ENCODE data around the gene NDUFB10.

NDUFB10 gene

DNA sequence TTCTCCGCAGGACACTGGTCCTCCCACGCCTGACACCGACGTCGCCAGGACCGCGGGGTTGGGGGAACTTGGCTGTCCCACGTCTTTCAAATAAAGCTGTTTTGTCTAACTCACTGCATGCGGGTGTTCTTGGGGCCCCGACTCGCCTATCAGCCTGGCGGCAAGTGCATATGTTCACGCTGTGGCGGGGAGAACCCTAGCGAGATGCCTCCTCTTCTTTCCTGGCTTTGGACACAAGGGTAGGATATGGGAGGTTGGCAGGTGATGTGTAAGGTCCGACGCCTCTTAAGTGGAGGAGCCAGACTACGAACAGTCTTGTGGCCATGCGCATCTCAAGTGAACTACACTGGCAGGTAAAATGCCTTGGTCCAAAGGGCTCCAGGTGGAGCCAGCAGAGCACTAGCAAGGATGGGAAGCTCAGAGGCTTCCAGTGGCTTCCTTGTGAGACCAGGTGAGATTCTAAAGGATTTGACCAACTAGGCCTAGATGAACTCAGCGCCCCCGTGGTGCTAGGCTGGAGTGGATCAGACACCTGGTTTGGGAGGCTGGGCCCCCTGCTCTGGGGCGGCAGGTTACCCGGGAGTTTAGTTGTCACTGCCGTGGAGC is 6.2 kb downstream of the NDUFB10 start:
- H3K27ac ChIP-seq: peak overlapping the region; percentile 94
- no peak for DNase-seq (ENCODE audit: low read depth, low spot score)

DNA sequence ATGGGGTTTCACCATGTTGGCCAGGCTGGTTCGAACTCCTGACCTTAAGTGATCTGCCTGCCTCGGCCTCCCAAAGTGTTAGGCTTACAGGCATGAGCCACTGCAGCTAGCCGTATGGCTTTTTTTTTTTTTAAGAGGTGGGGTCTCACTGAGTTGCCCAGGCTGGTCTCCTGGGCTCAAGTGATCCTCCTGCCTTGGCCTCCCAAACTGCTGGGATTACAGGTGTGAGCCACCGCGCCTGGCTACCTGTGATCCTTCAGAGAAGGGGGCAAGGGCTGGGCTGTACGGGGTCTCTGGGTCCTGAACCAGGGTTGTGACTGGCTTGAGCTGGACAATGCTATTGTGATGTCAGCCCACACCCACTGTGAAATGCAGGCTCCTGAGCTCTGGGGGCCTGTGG is 7.1 kb downstream of the NDUFB10 start, which contains the start of gene RNF151:
TSS of gene RNF151 (plus strand) at position 397 of the 400 bp plus-strand sequence. CDS start 26 bp downstream, outside the sequence.
- no peak for DNase-seq (ENCODE audit: low read depth, low spot score)
- no peak within 1 kb of the TSS for H3K27ac ChIP-seq

DNA sequence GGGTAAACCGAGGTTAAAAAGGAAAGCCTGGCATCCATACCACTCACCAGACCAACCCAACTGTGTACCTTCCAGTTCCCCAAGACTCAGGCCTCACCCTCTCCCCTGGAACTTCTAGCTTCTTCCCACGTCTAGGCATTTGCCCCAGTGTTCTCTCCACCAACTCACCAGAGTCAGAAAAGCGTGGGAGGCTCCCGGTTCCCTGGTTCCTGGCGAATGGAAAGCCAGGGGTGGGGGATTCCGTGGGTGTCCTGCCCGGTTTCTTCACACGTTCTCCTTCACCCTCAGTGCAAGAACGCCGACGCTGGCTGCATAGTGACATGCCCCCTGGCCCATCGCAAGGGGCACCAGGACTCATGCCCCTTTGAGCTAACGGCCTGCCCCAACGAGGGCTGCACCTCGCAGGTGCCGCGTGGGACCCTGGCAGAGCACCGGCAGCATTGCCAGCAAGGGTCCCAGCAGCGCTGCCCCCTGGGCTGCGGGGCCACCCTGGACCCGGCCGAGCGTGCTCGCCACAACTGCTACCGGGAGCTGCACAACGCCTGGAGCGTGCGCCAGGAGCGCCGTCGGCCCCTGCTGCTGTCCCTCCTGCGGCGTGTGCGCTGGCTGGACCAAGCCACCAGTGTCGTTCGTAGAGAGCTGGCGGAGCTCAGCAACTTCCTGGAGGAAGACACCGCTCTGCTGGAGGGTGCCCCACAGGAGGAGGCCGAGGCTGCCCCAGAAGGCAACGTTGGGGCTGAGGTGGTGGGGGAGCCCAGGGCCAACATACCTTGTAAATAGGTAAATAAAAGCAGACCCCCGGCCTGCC is 9.0 kb downstream of the NDUFB10 start:
- DNase-seq (ENCODE audit: low read depth, low spot score): no peak
- no peak overlapping the region for H3K27ac ChIP-seq

GRCh38 chr16:1971796-1972489 is 12.6 kb downstream of the NDUFB10 start, which contains the start of gene TBL3:
Gene TBL3, plus strand, starts transcription at chr16:1972053. Its CDS starts 112 bp downstream, at chr16:1972165.
- H3K27ac ChIP-seq: peak within 1 kb of the TSS; percentile 90

DNA sequence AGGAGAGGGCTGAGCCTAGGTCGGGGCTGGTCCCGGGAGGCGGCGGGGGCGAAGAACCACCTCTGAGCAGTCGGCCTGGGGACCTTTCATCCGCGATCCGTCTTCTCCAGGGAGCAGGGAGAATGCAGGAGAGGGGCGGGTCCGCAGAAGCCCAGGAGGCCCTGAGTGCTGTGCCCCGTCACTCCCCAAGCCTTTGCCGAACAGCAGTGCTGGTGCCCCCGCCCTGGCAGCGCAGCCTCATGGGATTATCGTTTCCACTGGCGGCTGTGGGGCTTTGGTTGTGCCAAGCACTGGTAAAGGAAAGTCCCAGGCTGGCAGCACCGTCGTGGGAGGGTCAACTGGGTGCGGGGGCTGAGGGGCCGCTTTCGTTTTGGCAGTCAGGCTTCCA is 13.1 kb downstream of the NDUFB10 start:
- DNase-seq (ENCODE audit: low read depth, low spot score): no peak
- peak overlapping the region; percentile 90 for H3K27ac ChIP-seq

More at GRCh38 chr16:1971796-1972489, 12.6 kb downstream of the NDUFB10 start, which contains the start of gene TBL3:
- DNase-seq (ENCODE audit: low read depth, low spot score): peak; percentile 52

GRCh38 chr16:1973461-1974156 is 14.3 kb downstream of the NDUFB10 start:
- no peak for DNase-seq (ENCODE audit: low read depth, low spot score)
- H3K27ac ChIP-seq: no peak overlapping the region

DNA sequence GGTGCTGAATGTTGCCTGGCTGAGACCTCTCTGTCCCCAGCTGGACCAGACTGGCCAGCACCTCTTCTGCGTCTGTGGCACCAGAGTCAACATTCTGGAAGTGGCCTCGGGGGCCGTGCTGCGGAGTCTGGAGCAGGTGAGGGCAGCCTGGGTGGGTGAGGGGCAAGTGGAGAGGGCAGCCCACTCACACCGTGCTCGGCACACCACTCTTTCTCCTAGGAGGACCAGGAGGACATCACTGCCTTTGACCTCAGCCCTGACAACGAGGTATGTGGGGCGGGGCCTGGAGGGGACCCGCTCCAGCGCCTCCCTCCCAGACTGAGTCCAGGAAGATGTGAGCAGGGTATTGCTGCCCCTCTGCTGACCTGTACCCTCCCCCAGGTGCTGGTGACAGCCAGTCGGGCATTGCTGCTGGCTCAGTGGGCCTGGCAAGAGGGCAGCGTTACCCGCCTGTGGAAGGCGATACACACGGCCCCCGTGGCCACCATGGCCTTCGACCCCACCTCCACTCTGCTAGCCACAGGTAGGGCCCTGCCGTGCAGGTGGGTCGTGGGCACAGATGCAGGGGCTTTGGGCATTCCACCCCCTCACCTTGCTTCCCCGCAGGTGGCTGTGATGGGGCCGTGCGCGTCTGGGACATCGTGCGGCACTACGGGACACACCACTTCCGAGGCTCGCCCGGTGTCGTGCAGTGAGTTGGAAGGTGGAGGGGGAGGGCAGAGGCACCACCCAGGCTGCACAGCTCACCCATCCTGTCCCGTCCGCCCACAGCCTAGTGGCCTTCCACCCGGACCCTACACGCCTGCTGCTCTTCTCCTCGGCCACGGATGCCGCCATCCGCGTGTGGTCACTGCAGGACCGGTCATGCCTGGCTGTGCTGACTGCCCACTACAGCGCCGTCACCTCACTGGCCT is 15.1 kb downstream of the NDUFB10 start:
- no peak for DNase-seq (ENCODE audit: low read depth, low spot score)
- no peak overlapping the region for H3K27ac ChIP-seq

DNA sequence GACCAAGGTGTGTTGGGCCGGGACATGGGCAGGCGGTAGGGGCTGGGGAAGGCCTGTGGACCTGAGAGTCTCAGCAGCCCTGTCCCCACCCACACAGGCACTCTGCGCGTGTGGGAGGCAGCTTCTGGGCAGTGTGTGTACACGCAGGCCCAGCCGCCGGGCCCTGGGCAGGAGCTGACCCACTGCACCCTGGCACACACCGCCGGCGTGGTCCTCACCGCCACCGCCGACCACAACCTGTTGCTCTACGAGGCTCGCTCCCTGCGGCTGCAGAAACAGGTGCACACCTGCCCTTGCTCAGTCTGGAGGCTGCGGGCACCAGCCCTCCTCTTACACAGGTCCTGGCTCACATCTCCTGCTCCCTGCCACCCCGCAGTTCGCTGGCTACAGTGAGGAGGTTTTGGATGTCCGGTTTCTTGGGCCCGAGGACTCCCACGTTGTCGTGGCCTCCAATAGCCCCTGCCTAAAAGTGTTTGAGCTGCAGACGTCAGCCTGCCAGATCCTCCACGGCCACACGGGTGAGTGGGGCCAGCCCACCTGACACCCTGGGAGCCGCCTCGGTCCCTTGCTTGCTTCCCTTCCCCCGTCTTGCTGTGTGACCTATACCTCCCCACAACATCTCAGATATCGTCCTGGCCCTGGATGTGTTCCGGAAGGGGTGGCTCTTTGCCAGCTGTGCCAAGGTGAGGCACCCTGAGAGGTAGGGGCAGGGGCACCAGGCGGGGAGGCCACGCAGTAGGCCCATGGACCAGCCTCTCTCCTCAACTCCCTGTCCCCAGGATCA is 16.3 kb downstream of the NDUFB10 start:
- no peak overlapping the region for H3K27ac ChIP-seq
- DNase-seq (ENCODE audit: low read depth, low spot score): no peak

DNA sequence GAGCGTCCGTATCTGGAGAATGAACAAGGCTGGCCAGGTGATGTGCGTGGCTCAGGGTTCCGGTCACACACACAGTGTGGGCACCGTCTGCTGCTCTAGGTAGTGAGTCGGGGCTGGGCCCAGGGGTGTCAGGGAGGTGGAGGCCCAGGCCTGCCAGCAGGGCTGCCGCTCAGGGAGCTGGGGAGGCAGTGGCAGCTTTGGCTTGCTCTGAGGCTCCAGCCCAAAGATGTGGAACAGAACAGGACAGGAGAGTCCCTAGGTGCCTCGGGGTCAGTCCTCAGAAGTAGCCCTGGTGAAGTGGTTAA is 16.8 kb downstream of the NDUFB10 start:
- DNase-seq (ENCODE audit: low read depth, low spot score): no peak
- no peak overlapping the region for H3K27ac ChIP-seq

GRCh38 chr16:1976951-1977874 is 17.9 kb downstream of the NDUFB10 start:
- no peak overlapping the region for H3K27ac ChIP-seq
- no peak for DNase-seq (ENCODE audit: low read depth, low spot score)

DNA sequence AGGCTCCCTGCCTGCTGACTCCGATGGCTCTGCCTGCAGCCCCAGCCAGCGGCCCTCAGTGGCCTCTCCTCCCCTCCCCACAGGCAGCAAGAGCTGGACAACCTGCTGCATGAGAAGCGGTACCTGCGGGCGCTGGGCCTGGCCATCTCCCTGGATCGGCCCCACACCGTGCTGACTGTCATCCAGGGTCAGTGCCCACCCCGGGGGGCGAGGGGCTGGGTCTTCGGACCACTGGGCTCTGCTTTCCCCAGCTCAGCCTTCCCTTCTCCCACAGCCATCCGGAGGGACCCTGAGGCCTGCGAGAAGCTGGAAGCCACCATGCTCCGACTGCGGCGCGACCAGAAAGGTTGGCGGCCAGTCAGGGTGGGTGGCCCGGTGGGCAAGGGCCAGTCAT is 18.5 kb downstream of the NDUFB10 start:
- DNase-seq (ENCODE audit: low read depth, low spot score): no peak
- H3K27ac ChIP-seq: no peak overlapping the region

DNA sequence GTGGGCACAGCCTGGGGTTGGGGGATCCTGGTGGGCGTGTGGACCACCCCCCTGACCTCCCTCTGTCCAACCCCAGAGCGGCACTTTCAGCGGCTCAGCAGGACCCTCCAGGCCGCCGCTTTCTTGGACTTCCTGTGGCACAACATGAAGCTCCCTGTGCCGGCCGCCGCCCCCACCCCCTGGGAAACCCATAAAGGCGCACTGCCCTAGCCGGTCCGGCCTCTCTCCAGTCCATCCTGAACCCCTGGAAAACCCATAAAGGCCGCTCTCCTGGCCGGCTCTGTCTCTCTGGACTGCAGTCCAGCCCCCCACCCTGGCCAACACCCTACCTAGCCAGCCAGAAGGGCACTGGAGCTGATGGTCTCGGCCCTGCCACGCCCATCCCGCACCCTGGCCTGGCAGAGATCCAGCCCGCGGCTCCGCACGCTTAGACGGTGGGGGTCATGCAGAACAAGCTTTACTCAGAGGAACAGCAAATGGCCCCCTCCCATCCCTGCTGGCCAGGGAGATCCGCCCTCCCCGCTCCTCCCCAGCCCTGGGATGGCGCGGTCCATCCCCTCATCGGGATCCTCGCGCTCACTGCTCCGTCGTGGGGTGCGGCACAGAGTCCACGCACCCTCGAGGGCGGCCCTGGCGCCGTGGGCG is 19.3 kb downstream of the NDUFB10 start:
- peak overlapping the region; percentile 53 for H3K27ac ChIP-seq

GRCh38 chr16:1979271-1980029 is 20.1 kb downstream of the NDUFB10 start:
- peak; percentile 18 for DNase-seq (ENCODE audit: low read depth, low spot score)
- H3K27ac ChIP-seq: peak overlapping the region; percentile 53

More for the DNA sequence above, 19.3 kb downstream of the NDUFB10 start:
- DNase-seq (ENCODE audit: low read depth, low spot score): no peak

DNA sequence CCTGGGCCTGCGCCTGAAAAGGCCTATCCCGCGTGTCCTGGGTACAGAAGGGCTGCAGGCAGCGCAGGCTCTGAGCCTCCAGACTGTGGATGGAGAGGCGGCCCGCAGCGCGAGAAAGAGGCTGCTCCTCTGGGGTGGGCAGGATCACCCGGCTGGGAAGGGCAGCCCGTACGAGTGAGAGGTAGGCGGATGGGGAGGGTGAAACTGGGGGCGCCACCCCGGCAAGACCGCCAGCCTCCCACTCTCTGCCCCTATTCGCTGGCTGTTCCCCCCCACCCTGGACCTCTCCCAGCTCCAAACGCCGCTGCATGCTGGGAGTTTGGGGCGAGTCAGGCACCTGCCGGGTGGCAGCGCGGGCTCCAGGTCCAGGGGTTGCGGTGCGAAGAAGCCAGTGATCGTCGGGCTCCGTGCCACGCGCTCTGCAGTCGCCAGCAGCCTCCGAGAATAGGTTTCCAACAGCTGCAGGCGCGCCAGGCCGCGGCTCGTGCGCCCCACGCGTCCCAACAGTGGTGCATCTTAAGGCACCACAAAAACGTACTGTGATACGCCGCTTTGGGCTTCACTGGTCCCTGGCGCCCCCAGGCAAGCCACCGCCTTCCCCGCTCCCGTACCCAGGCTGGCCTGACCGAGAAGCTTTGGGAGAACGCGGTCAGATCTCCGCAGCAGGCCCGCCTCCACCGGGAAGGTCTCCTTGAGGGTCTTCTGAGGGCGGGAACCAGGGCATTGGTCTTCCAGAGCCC is 20.9 kb downstream of the NDUFB10 start:
- DNase-seq (ENCODE audit: low read depth, low spot score): no peak
- H3K27ac ChIP-seq: peak overlapping the region; percentile 53

GRCh38 chr16:1980770-1981087 is 21.4 kb downstream of the NDUFB10 start:
- H3K27ac ChIP-seq: no peak overlapping the region

GRCh38 chr16:1981398-1981836 is 22.1 kb downstream of the NDUFB10 start, which contains the start of gene NOXO1:
Gene NOXO1, minus strand, starts transcription at chr16:1981469. Its CDS starts 290 bp downstream, at chr16:1981179.
- no peak for DNase-seq (ENCODE audit: low read depth, low spot score)
- H3K27ac ChIP-seq: no peak within 1 kb of the TSS

More at GRCh38 chr16:1980770-1981087, 21.4 kb downstream of the NDUFB10 start:
- DNase-seq (ENCODE audit: low read depth, low spot score): no peak

Measured in epithelial cell of prostate (primary cell).